Neuronal stem cell (in vitro differentiated cells): ENCODE data around the gene ARSG.

Experiments
- DNase-seq: peaks from one replicate; pipeline ENCODE4 v3.0.0-alpha.2; 2013; ENCODE audit warnings: low spot score
- H2AFZ ChIP-seq: one replicate; pipeline ENCODE4 v1.6.1; 2013; ENCODE audit warnings: mild to moderate bottlenecking, low read length, inconsistent platforms
- H2AK5ac ChIP-seq: 2 replicates; pipeline ENCODE4 v1.6.1; 2013; ENCODE audit warnings: low read depth, mild to moderate bottlenecking, inconsistent platforms, low read length, moderate library complexity, mixed read lengths
- H2BK120ac ChIP-seq: 2 replicates; pipeline ENCODE4 v1.6.1; 2013; ENCODE audit warnings: low read depth, mild to moderate bottlenecking, inconsistent platforms, low read length, moderate library complexity, mixed read lengths
- H2BK12ac ChIP-seq: one replicate; pipeline ENCODE4 v1.6.1; 2013; ENCODE audit warnings: low read length, inconsistent platforms
- H2BK15ac ChIP-seq: 2 replicates; pipeline ENCODE4 v1.6.1; 2013; ENCODE audit warnings: mild to moderate bottlenecking, low read length, inconsistent platforms, mixed read lengths
- H2BK5ac ChIP-seq: one replicate; pipeline ENCODE4 v1.6.1; 2013; ENCODE audit warnings: inconsistent platforms, mild to moderate bottlenecking, low read length, moderate library complexity
- H3K14ac ChIP-seq: one replicate; pipeline ENCODE4 v1.6.1; 2013; ENCODE audit warnings: low read length, inconsistent platforms
- H3K18ac ChIP-seq: 2 replicates; pipeline ENCODE4 v1.6.1; 2013; ENCODE audit warnings: low read length, inconsistent platforms
- H3K23ac ChIP-seq: 2 replicates; pipeline ENCODE4 v1.6.1; 2013; ENCODE audit warnings: low read depth, mild to moderate bottlenecking, mixed read lengths, low read length, inconsistent platforms; ENCODE audit not compliant: poor library complexity
- H3K27ac ChIP-seq: replicated peaks from 3 replicates; pipeline ENCODE4 v1.5.1; 2013; ENCODE audit warnings: low read length, inconsistent platforms
- H3K27me3 ChIP-seq, 3 experiments: 2 replicates each; pipeline ENCODE4 v1.6.1; 2013; ENCODE audit warnings: low read length in 3 of 3, mild to moderate bottlenecking in 2 of 3, inconsistent platforms in 1 of 3, low read depth in 1 of 3, mixed read lengths in 1 of 3, moderate library complexity in 1 of 3; ENCODE audit not compliant: control insufficient read depth in 3 of 3, insufficient read depth in 3 of 3
- H3K36me3 ChIP-seq, 2 donors: replicated peaks in 1 of 2; 2 replicates each; pipeline ENCODE4 v1.6.1; 2013; ENCODE audit warnings: low read length in 2 of 2; ENCODE audit not compliant: control insufficient read depth in 2 of 2, insufficient read depth in 2 of 2
- H3K4ac ChIP-seq: 2 replicates; pipeline ENCODE4 v1.6.1; 2013; ENCODE audit warnings: inconsistent platforms, mild to moderate bottlenecking, low read length, moderate library complexity
- H3K4me1 ChIP-seq, 2 donors: 1 replicate in 1 of 2; 2 replicates in 1 of 2; pipeline ENCODE4 v1.6.1; 2013; ENCODE audit warnings: low read length in 2 of 2, low read depth in 1 of 2; ENCODE audit not compliant: control insufficient read depth in 2 of 2, insufficient read depth in 1 of 2
- H3K4me2 ChIP-seq: one replicate; pipeline ENCODE4 v1.6.1; 2013; ENCODE audit warnings: mild to moderate bottlenecking, low read length, inconsistent platforms; ENCODE audit not compliant: insufficient read depth, poor library complexity, severe bottlenecking
- H3K4me3 ChIP-seq, 2 donors: 2 replicates each; pipeline ENCODE4 v1.5.1; 2013; ENCODE audit warnings: low read length in 2 of 2, mild to moderate bottlenecking in 2 of 2, inconsistent platforms in 1 of 2, moderate library complexity in 1 of 2
- H3K79me1 ChIP-seq: one replicate; pipeline ENCODE4 v1.6.1; 2013; ENCODE audit warnings: low read depth, mild to moderate bottlenecking, inconsistent platforms, low read length, moderate library complexity
- H3K9ac ChIP-seq: one replicate; pipeline ENCODE4 v1.6.1; 2013; ENCODE audit warnings: mild to moderate bottlenecking, low read depth, low read length, inconsistent platforms; ENCODE audit not compliant: poor library complexity
- H3K9me3 ChIP-seq, 2 donors: replicated peaks in 1 of 2; 2 replicates each; pipeline versions ENCODE3 to v1.6.1; 2013; ENCODE audit warnings: low read length in 2 of 2, mild to moderate bottlenecking in 2 of 2, inconsistent platforms in 1 of 2, low read depth in 1 of 2, mixed read lengths in 1 of 2, moderate library complexity in 1 of 2; ENCODE audit not compliant: control insufficient read depth in 2 of 2, insufficient read depth in 1 of 2
- H4K8ac ChIP-seq: one replicate; pipeline ENCODE4 v1.6.1; 2013; ENCODE audit warnings: low read depth, mild to moderate bottlenecking, inconsistent platforms, low read length, moderate library complexity
- H4K91ac ChIP-seq: one replicate; pipeline ENCODE4 v1.6.1; 2013; ENCODE audit warnings: low read length, low read depth, mild to moderate bottlenecking, inconsistent platforms; ENCODE audit not compliant: poor library complexity
- WGBS, 2 donors: extraction: QIAGEN DNeasy Blood & Tissue Kit; methylation state at CpG; one replicate each; pipeline ENCODE4 v1.1.7; 2013; ENCODE audit warnings: missing lambda C conversion rate in 2 of 2, mixed read lengths in 1 of 2; ENCODE audit not compliant: insufficient read length in 2 of 2, insufficient replicate concordance in 1 of 2; ENCODE audit errors: extremely low coverage in 2 of 2; 5-methylcytosine and 5-hydroxymethylcytosine counted together

ARSG gene

DNA sequence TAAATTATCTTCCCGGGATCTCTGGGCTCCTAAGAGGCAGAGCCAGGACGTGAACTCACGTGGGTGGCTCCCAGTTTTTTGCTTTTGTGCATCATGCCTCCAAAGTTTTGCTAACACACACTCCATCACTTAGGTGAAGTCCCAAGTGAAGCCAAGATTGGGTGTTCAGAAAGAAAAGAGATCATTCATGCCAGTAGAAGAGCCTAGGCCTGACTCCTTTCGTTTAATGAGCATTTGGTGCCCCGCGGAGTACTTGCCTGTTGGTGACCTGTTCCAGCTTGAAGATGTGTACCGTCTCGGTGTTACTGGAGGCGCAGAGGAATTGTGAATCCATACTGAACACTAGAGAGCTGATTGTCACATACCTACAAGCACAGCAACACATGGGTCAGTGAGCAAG lies 141.9 kb downstream of the ARSG start:
- no peak overlapping the region for H3K4me2 ChIP-seq
- H3K9ac ChIP-seq, result no peak overlapping the region
- H4K8ac ChIP-seq, result no peak overlapping the region
- no peaks in the 10 kb centered on the region for H3K79me1 ChIP-seq
- H2BK12ac ChIP-seq, result no peak overlapping the region
- H2BK5ac ChIP-seq, result no peak overlapping the region
- H2BK120ac ChIP-seq, result no peak overlapping the region
- no peaks in the 10 kb centered on the region for H3K27me3 ChIP-seq
- H2BK15ac ChIP-seq, result no peak overlapping the region
- H3K4me1 ChIP-seq, result no peaks in the 10 kb centered on the region
- H3K27ac ChIP-seq, result no peak overlapping the region
- no peak overlapping the region for H4K91ac ChIP-seq
- peaks cover 6 to 44% of the 10 kb centered on the region in 2 donors for H3K36me3 ChIP-seq
- no peak overlapping the region for H3K4ac ChIP-seq
- no peak overlapping the region for H3K18ac ChIP-seq
- H3K4me3 ChIP-seq, result no peak overlapping the region
- H3K14ac ChIP-seq, result no peak overlapping the region
- H3K23ac ChIP-seq, result no peak overlapping the region
- no peak for DNase-seq
- no peak overlapping the region for H2AK5ac ChIP-seq
- H3K9me3 ChIP-seq, result no peaks in the 10 kb centered on the region
- H2AFZ ChIP-seq, result no peak overlapping the region
- WGBS, 2 donors, result no CpG with 5 or more reads among the region's 9 CpGs

DNA sequence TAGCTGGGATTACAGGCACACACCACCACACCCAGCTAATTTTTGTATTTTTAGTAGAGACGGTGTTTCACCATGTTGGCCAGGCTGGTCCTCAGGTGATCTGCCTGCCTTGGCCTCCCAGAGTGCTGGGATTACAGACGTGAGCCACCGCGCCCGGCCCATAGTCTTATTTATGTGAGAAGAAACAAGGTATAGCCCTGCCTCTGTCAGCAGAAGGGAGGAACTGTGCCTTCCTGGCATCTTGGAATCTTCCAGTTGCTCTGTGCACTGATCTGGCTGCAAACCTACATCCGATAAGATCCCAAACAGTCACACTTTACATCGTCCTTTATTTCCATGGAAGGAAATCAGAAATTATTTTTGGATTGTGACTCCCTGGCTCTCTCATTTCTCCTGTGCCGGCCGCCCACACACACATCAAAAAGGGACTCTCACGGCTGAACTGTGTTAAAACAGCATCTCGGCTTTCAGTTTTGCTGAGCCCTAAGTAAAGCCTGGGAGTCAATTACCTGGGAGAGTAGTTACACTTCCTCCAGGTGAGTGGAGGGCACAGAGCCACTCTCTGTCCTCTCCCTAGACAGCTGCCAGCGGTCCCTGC lies 142.7 kb downstream of the ARSG start:
- Histone ChIP-seq H3K9me3 (no peaks in the 10 kb centered on the region), H3K18ac (no peak overlapping the region), H2BK15ac (no peak overlapping the region), H3K4me1 (no peaks in the 10 kb centered on the region), H3K36me3 (peaks cover 4 to 36% of the 10 kb centered on the region in 2 donors), H4K91ac (no peak overlapping the region), H2BK5ac (no peak overlapping the region), H2BK120ac (no peak overlapping the region), H3K4me3 (no peak overlapping the region), H3K4ac (no peak overlapping the region), H3K27ac (no peak overlapping the region), H2AK5ac (no peak overlapping the region), H3K9ac (no peak overlapping the region), H3K27me3 (no peaks in the 10 kb centered on the region), H3K14ac (no peak overlapping the region), H3K4me2 (no peak overlapping the region), H2AFZ (no peak overlapping the region), H4K8ac (no peak overlapping the region), H3K23ac (no peak overlapping the region), H3K79me1 (no peaks in the 10 kb centered on the region), H2BK12ac (no peak overlapping the region)
- no peak for DNase-seq
- no CpG with 5 or more reads among the region's 12 CpGs for WGBS, 2 donors

DNA sequence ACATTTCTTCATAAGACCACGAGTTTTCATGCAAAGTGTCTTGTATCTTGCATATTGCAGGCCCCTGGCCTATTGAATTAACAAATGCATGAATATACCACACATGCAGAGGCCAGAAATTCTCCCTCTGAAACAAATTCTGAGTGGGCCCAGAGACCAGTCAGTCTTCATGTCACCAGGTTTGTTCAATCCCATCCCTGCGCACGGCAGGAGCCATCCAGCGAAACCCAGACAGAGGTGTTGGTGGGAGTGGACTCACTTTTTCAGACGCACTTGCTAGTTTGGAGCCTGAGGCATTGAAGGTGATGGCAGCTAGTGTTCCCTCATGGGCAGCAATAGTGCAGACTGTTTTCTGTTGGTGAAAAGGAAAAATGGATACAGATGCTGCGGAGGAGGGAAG lies 144.1 kb downstream of the ARSG start:
- no peak overlapping the region for H2AK5ac ChIP-seq
- no peak overlapping the region for H2BK12ac ChIP-seq
- H3K36me3 ChIP-seq, result peaks cover 4 to 26% of the 10 kb centered on the region in 2 donors
- no CpG with 5 or more reads among the region's 6 CpGs for WGBS, 2 donors
- H3K27me3 ChIP-seq, result no peaks in the 10 kb centered on the region
- no peak overlapping the region for H4K8ac ChIP-seq
- H3K9me3 ChIP-seq, result no peaks in the 10 kb centered on the region
- H3K9ac ChIP-seq, result no peak overlapping the region
- H3K79me1 ChIP-seq, result no peaks in the 10 kb centered on the region
- H3K14ac ChIP-seq, result no peak overlapping the region
- no peak overlapping the region for H3K27ac ChIP-seq
- H4K91ac ChIP-seq, result no peak overlapping the region
- no peak overlapping the region for H3K18ac ChIP-seq
- no peak overlapping the region for H3K4me2 ChIP-seq
- H2BK120ac ChIP-seq, result no peak overlapping the region
- H2BK5ac ChIP-seq, result no peak overlapping the region
- H3K4me3 ChIP-seq, result no peak overlapping the region
- H2AFZ ChIP-seq, result no peak overlapping the region
- no peaks in the 10 kb centered on the region for H3K4me1 ChIP-seq
- DNase-seq, result no peak
- H3K23ac ChIP-seq, result no peak overlapping the region
- H2BK15ac ChIP-seq, result no peak overlapping the region
- no peak overlapping the region for H3K4ac ChIP-seq

GRCh38 chr17:68435876-68436842 lies 144.9 kb downstream of the ARSG start:
- Histone ChIP-seq H4K8ac (no peak overlapping the region), H2AK5ac (no peak overlapping the region), H2BK15ac (no peak overlapping the region), H3K4me1 (no peaks in the 10 kb centered on the region), H3K4me2 (no peak overlapping the region), H3K18ac (no peak overlapping the region), H3K4ac (no peak overlapping the region), H2BK12ac (no peak overlapping the region), H2AFZ (no peak overlapping the region), H3K9me3 (no peaks in the 10 kb centered on the region), H4K91ac (no peak overlapping the region), H3K4me3 (no peak overlapping the region), H3K79me1 (no peaks in the 10 kb centered on the region), H2BK5ac (no peak overlapping the region), H3K27ac (no peak overlapping the region), H3K23ac (no peak overlapping the region), H3K27me3 (no peaks in the 10 kb centered on the region), H3K36me3 (peaks cover 4 to 22% of the 10 kb centered on the region in 2 donors), H3K14ac (no peak overlapping the region), H2BK120ac (no peak overlapping the region), H3K9ac (peak overlapping the region; percentile 56)
- WGBS, 2 donors, result no CpG with 5 or more reads among the region's 20 CpGs
- peak; percentile 71 for DNase-seq
